GM18499 (cell line): ENCODE results near the gene DIABLO.
"Not testable (repeated sequence)": the region's sequence is repeated elsewhere in the genome, so short reads cannot be mapped to it uniquely, and the experiment has no call there.

ENCODE experiments used
- ATAC-seq: cut with Tn5 transposase; IDR thresholded peaks from one replicate; pipeline ENCODE4 v1.9.1; 2021; ENCODE audit warnings: moderate number of reproducible peaks; ENCODE audit not compliant: insufficient read depth, unreplicated experiment

DIABLO gene

DNA sequence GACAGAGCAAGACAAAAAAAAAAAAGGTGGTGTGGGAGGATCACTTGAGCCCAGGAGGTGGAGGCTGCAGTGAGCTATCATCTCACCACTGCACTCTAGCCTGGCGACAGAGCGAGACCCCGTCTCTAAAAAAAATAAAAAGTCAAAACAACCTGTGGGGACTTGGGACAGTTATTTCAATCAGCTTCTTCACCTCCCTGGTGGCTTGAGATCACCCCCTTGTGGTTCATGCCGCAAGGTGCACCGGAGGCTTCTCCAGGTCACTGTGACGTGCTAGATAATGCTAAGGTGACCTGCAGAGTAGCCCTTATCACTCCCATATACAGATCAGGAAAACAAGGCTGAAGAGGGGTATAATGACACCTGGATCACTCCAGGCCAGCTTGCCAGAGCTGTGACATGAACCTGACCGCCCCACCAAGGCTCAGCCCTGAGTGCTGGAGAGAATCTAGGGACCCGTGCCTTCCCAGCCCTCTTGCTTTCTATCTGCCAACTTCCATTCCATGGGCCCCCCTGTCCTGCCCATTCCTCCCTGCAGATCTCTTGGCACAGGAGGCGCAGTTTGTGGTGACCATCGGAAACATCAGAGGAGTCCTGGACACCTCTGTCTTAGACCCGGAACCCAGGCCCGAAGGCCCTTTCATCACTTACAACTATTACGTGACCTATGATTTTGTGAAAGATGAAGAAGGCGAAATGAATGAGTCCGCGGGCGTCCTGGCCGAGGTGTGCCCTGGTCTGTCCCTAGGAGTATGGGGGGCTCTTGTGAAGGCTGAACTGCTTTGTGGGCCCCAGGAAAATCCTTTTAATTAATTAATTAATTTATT is 34.8 kb downstream of the DIABLO start:
- no peak for ATAC-seq

DNA sequence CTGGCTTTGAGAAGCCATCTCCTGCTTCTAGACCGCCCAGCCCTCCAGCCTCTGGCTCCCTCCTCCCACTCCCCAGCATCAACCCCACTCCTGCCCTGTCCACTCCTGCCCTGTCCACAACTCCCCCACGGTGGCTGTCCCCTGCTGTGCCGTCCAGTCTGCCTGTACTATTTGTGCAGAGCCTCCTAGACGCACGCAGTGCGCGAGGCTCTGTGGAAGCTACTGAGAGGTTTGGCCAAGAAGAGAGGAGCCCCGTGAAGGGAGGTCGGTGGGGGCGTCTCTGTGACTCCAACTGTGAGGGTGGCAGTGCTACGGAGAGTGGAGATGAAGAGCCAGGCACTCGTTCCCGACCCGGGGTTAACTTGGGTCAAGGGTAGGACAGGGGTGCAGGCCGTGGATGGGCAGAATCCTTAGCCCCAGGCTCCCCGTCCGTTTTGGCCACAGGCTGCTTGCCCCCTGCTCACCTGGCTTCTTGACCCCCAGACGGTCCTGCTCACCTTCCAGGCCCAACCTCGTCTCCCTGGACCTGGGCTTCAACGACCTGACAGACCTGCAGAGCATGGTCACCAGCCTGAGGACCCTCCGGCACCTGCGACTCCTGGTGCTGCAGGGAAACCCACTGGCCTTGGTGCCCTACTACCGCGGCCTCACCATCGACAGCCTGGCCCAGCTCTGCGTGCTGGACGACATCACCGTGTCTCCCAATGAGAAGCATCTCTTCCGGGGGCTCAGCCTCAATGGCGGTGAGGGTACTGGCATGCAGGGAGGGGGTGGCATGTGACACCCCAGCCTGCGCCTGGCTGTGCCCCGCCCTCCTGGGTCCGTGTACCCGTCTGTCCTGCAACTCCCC is 36.0 kb downstream of the DIABLO start:
- ATAC-seq, result no peak

DNA sequence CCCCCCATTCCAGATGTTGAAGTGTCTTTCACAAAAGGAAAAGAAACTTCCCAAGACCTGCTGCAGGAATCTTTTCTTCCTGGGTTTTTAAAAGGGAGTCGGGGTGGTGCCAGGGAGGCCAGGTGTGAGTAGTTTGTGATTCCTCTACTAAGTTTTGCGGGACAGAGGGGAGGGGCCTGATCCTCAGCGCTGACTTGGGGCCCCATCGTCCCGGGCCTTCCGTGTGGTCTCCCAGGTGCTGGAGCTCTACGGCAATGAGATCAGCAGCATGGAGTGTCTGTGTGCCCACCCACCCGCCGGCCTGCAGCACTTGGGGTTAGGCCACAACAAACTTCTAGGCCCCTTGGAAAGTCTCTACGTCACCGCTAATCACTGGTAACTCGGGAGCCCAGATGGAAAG is 38.4 kb downstream of the DIABLO start:
- ATAC-seq, result no peak

DNA sequence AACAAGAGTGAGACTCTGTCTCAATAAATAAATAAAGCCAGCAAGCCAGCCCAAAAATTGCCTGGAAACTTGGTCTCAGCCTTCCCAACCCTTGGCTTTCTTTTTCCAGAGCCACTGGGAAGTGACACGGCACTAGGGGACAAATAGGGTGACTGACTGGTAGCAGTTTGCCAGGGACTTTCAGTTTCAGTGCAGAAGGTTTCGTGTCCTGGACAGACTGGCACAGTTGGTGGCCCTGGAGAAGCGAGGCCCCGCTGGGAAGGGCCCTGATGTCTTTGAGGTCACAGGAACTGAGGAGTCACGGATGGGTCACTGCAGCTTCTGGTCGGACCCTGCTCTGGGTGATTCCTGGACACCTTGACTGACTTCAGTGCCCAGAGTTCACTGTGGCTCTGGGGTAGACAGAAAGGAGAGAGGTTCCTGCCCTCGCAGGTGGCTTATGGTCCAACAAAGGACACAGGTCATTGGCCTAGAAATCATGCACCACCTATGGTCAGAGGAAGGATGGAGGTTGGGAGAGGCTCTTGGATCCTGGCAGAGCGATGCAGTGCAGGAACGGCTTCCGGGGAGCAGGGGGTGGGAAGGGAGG is 40.3 kb downstream of the DIABLO start:
- ATAC-seq, result no peak

DNA sequence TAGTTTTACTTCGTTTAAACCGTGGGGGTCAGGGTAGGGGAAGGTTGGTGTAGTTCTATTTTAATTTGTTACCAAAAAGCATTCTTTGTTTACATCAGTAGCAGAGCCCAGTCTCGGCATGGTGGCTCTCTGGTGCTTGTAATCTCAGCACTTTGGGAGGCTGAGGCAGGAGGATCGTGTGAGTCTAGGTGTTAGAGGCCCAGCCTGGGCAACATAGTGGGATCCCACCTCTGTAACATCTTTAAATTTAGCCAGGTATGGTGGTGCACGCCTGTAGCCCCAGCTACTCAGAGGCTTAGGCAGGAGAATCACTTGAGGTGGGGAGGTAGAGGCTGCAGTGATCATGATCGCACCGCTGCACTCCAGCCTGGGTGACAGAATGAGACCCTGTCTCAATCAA is 40.8 kb downstream of the DIABLO start:
- no peak for ATAC-seq

DNA sequence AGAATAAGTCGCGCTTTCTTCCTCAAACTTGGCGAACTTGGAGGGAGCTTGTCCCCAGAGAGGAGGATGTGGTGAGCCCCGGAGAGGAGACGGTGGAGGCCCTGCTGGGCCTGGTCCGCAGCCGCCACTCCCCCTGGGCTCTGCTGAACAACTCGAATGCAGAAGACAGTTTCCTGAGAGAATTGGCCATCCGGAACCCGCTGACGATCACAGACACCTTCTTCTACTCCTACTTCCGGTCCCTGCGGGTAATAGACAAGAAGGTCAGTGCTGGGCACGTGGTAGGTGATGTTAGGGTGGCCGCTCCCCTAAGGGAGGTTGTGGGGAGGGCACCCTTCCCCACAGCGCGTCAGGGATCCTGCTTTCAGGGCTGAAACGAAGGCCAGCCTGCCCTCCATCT is 41.3 kb downstream of the DIABLO start:
- ATAC-seq, result no peak

DNA sequence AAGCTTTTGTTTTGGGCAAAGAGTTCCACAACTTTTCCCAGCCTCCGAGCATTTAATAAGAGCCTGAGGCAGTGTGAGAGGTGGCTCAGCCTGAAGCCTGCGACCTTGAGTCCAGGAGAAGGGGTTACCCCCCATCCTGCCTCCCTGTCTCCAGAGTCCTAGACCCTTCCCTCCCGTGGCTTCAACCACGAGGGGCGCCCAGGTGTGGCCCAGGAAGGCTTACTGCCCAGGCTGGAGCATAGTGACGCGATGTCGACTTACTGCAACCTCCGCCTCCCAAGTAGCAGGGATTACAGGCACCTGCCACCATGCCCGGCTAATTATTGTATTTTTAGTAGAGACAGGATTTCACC is 42.3 kb downstream of the DIABLO start:
- no peak for ATAC-seq

DNA sequence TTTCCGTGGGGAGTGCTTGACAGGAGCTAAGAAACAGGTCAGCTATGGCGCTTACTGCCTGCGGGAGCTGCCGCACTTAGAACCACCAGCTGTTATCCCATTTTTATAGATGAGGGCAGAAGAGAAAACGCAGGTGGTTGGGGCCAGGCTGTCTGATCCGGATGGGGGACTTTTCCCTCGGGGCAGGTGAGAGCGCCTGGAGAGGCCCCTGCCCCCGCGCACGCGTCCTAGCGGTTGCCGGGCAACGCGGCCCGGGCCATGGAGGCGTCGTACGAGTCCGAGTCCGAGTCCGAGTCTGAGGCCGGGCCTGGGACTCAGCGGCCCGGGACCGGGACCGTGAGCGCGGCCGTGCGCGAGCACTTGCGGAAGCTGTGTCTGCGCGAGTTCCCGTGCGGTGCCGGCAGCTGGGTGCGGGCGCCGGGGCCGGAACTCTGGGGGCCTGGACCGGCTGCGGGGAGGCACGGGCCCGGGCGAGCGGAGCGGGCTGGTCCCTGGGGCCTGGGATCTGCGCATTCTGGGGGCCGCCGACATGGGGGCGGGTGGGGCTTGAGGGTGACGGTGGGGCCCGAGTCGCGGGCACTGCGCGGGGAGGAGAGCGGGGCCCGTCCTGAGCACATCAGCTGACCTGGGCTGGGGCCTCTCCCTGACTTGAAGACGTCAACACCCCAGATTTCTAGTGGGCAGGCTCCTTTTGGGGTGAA is 42.8 kb downstream of the DIABLO start, which contains the start of gene LRRC43:
Gene LRRC43 (plus strand): TSS at position 237 of the 701 bp plus-strand sequence. CDS start 22 bp downstream, at position 259.
- no peak for ATAC-seq

DNA sequence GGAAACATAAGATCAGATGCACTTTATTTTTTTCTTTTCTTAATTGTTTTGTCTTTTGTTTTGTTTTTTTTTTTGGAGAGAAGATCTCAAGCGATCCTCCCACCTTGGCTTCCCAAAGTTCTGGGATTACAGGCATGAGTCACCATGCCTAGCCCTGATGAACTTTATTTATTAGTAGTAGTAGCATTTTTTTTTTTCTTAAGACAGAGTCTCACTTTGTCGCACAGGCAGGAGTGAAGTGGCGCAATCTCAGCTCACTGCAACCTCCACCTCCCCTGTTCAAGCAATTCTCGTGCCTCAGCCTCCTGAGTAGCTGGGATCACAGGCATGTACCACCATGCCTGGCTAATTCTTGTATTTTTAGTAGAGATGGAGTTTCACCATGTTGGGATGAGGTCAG is 49.4 kb downstream of the DIABLO start:
- not testable (repeated sequence) for ATAC-seq

DNA sequence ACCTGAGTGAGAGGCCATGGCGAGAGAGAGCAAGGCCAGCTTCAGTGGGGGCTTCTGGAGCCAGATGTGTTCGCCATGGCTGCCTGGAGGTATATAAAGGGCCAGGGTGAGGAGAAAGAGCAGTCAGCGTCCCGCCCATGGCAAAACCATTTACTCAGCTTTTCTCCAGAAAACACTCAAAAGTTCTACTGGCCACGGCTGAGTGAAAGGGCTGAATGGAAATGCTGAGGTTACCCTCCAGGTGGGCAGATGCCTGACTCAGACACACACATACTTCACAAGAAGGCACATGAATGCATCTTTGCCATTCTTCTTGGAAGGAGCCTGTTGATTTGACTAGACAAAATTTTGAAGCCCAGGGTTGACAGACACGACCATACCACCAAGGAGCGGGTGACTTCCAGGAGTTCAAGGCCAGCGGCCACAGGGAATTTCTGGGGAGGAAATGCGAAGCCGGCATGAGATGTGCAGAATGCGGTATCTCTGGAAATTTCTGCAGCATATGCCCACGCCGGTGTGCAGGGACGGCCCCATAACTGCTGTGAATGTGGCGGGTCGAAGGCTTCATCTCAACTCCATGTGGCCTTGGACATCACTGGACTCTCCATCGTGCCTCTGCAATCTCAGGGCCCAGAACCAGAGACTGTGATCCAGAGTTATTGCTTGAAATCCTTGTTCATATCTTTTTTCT is 51.6 kb downstream of the DIABLO start, which contains the start of gene IL31:
Gene IL31 (minus strand): TSS at position 67 of the 691 bp plus-strand sequence. CDS start 49 bp downstream, at position 18.
- no peak for ATAC-seq

DNA sequence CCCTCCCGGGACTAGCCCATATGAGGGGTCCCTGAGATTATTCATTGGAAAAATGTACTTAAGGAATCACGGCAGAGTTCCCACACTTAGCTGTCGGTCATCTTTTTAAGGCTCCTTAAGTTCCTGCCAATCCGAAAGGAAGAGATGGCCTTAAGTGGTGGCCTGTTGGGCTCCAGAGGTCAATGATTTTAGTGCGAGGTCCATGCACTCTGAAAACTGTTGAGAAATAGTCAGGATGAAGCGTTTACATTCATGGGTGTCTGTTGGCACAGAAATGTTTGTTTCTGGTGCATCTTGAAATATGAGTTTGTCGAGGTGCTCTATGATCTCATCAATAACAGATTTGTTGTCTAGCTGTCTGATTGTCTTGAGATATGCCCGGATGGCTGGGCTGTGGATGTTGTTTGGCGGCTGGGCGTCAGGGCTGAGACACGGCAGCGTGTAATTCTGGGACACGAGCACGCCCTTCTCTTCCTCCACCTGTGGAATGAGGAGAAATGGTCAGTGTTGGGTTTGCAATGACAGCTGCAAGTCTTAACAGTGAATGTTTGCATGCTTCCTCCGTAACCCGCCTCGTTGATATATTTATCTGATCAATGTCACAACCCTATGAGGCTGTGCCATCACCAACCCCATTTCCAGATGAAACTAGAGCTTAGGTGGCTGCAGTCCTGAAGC is 53.5 kb downstream of the DIABLO start:
- ATAC-seq, result no peak

DNA sequence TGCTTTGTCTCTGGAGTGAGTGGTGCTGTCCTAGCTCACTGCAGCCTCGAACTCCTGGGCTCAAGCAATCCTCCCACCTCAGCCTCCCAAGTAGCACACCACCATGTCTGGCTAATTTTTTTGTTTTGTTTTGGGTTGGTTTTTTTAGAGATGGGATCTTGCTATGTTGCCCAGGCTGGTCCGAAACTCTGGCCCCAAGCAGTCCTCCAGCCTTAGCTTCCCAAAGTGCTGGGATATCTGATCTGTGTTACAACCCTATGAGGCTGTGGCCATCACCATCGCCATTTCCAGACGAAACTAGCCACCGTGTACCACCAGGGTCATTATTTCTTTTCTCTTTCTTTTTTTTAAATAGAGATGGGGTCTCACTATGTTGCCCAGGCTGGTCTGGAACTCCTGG is 54.5 kb downstream of the DIABLO start:
- no peak for ATAC-seq

DNA sequence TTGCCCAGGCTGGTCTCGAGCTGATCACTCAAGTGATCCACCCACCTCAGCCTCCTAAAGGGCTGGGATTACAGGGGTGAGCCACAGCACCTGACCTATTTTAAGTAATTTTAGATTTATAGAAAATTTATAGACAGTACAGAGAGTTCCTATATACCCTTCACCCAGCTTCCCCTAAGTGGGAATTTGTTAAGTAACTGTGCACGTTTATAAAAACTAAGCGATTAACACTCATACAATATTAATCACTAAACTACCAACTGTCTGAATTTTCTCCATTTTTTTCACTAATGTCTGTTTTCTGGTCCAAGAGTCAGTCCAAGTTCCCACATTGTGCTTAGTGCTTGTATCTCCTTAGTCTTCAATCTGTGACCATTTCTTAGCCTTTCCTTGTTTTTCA is 57.4 kb downstream of the DIABLO start:
- no peak for ATAC-seq

DNA sequence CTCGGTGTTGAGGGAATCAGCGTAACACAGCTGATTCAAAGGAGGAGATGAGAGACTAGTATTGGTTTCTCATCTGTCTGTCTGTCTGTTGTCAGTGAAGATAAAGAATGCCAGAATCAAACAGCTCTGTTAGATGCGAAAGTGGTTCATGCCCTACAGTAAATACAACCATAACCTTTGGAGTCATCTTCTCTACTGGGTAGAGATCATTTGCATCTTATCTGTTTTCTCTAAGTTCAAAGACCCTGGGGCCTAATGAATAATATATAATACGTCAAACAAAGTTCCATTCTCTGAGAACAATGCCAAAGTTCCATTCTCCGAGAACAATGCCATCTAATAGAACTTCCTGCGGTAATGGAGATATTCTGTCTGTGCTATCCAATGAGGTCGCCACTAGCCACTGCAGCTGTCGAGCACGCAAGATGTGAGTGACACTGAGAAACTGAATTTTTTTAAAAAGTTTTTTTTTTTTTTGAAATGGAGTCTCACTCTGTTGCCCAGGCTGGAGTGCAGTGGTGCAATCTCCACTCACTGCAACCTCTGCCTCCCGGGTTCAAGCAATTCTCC is 58.4 kb downstream of the DIABLO start:
- no peak for ATAC-seq

DNA sequence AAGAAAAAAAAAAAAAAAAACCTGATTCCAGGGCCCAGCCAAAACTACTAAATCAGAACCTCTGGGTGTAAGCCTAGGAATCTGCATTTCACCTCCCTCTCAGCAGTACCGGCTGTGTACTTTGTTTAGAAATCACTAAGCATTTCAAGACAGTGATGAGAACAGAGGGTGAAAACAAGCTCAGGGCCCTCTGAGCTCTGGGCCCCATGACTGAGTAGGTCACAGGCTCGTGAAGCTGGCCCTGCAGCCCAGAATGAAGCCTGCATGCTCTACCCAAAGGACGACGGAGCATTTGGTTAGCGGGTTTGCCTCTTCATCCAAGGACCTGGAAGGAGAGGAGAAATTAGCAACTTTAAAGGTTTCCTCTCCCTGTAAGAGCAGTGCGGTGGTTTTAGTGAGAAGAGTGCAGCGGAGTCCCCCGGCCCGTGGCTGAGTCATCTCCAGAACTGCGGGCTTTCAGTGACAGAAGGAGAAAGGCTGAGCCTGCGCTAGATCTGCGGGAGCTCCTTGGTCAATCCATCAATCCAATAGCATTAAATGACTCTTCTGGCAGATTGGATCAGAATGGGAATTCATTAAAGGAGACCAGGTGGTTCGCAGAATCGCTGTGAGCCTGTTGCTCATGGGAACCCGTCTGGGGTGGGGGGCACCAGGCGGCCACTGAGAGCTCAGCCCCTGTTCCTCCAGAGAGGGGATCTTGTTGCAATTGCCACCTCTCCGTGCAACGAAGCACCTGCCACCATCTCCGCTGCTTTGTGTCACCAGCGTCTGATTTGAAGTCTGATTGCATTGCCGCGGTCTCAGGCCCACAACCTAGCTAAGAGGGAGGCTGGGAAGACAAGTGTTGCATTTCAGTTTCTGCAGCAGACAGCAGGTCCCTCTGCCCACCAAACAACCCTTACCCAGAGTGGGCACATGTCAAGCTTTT is 59.2 kb downstream of the DIABLO start:
- no peak for ATAC-seq

DNA sequence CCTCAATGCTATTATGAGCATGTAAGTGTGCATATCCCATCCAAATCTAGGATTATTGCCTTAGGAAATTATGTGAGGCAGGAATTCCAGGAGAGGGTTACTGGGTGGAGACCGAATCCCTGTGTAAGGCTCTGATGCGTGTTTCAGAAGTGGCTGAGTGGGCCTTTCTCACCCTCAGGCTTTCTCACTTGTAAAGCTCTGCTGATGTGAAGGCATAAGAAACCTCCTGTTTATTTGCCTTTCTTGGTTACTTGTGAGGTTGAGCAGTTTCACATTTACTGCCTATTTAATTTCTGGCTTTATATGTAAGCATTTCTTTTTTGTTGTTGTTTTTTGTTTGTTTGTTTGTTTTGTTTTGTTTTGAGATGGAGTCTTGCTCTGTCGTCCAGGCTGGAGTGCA is 62.9 kb downstream of the DIABLO start:
- ATAC-seq, result no peak

DNA sequence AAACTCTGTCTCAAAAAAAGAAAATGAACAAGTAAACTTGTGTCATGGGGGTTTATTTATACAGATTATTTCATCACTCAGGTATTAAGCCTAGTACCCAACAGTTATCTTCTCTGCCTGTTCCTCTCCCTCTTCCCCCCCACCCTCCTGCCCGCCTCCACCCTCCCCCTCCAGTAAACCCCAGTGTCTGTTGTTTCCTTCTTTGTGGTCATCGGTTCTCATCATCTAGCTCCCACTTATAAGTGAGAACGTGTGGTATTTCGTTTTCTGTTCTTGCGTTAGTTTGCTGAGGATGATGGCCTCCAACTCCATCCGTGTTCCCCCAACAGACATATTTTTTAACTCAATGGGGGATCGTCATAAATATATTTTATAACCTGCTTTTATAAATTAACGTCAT is 64.2 kb downstream of the DIABLO start:
- ATAC-seq, result no peak

DNA sequence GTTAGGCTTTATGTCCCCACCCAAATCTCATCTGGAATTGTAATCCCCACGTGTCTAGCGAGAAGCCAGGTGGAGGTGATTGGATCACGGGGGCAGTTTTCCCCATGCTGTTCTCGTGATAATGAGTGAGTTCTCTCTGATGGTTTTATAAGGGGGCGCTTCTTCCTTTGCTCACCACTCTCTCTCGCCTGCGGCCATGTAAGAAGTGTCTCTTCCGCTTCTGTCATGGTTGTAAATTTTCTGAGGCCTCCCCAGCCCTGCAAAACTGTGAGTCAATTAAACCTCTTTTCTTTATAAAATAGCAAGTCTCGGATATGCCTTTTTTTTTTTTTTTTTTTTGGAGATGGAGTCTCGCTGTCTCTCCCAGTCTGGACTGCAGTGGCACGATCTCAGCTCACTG is 65.1 kb downstream of the DIABLO start:
- ATAC-seq, result no peak
